ENCODE data around the gene CLEC2B. TPM values are rescaled to one million over a fixed set of nuclear protein-coding genes. Genes with fewer than 3 reads are reported as not detected.
"Not testable (repeated sequence)": the region's sequence is repeated elsewhere in the genome, so short reads cannot be mapped to it uniquely, and the experiment has no call there.

The CLEC2B gene
- 10.1 TPM for total RNA-seq

- no peak for DNase-seq (ENCODE audit: low spot score)
Measured at GRCh38 chr12:9869307-9870161, at the start of gene CLEC2B. Gene CLEC2B, minus strand, starts transcription at chr12:9869354.

DNA sequence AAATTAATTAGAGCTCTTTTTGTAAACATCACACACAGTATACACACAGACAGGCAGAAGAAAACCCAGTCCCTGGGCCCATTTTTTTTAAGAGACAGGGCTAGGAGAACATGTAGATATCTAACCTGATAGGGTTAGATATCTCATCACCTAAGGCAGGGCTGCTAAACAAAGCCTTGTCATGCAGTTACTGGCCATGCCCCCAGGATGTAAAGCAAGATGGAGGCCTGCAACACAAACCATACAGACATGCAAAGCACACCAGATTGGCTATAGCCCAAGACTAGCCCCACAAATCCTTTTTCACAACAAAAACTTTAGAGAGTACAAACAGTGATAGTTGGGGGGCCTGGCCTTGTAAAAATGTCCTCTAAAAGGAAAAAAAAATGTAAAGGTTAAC is 42.6 kb upstream of the CLEC2B start:
- no peak for DNase-seq (ENCODE audit: low spot score)

- no peak for DNase-seq (ENCODE audit: low spot score)
Measured at GRCh38 chr12:9910716-9911421, 41.7 kb upstream of the CLEC2B start.

GRCh38 chr12:9909724-9910123 is 40.6 kb upstream of the CLEC2B start:
- no peak for DNase-seq (ENCODE audit: low spot score)

DNA sequence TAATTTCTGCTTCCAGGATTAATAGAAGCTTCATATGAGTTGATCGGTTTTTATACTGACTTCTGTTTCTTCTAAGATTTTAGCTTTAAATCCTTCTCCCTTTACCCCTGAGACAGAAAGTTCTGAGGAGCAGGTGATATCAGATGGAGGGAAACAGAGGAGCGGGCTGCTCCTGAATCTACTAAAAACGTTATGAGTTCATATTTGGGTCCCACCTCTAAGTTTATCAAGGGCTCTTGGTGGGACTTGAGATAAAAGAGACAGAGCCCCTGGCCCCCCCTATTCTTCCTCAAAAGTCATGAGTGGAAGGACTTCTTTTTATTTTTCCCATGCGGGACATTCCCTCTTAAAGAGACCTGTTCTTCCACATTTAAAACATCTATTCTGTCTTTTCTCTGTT is 39.2 kb upstream of the CLEC2B start:
- no peak for DNase-seq (ENCODE audit: low spot score)

DNA sequence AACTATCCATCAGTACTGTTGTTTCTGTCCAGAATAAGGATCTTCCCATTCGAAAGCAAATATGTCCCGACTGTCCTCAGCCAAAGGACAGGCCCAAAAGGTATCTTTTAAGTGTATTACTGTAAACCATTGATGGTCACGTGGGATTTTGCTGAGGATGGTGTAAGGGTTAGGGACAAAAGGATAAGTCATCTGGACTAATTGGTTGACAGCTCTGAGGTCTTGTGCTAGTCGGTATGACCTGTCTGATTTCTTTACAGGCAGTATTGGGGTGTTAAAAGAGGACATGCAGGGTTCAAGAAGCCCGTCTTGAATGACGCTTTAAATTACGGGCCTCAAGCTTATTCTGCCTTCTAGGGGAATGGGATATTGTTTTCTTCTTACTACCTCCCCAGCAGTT is 38.6 kb upstream of the CLEC2B start:
- no peak for DNase-seq (ENCODE audit: low spot score)

GRCh38 chr12:9906873-9907272 is 37.7 kb upstream of the CLEC2B start:
- no peak for DNase-seq (ENCODE audit: low spot score)

DNA sequence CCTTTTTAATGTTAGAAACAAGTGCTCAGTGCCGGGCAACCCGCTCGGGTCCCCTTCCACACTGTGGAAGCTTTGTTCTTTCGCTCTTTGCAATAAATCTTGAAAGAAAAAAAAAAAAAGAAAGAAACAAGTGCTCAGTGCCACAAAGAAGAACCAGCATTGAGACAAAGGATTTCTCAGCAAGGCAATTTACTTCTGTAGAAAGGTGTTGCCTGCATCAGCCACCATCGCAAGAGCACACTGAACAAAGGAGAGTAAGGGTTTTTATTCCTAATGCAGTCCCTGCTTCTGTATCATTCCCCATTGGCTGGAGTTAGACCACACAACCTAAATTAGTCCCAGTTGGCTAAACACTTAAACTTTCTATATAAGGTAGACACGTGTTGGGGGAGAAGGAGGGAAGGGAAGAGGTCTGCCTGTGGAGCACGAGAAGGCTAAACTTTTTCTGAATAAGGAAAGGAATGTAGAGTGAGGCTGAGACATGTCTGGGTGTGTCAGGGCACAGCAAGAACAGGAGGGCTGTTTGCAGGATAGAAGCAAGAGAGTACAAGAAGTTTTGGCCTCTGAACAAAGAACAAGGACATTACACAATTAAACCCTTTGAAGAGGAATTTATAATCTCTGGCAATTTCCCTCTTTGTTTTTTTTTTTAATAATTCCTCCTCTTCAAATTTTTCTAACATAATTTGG is 33.5 kb upstream of the CLEC2B start:
- DNase-seq (ENCODE audit: low spot score): no peak

GRCh38 chr12:9900930-9901329 is 31.8 kb upstream of the CLEC2B start:
- no peak for DNase-seq (ENCODE audit: low spot score)

- no peak for DNase-seq (ENCODE audit: low spot score)
Measured at GRCh38 chr12:9899209-9899608, 30.1 kb upstream of the CLEC2B start.

GRCh38 chr12:9897535-9897934 is 28.4 kb upstream of the CLEC2B start:
- no peak for DNase-seq (ENCODE audit: low spot score)

- DNase-seq (ENCODE audit: low spot score): no peak
Measured at GRCh38 chr12:9895215-9895971, 26.2 kb upstream of the CLEC2B start.

GRCh38 chr12:9888665-9889273 is 19.6 kb upstream of the CLEC2B start:
- DNase-seq (ENCODE audit: low spot score): peak; percentile 34

GRCh38 chr12:9883175-9883574 is 14.0 kb upstream of the CLEC2B start:
- DNase-seq (ENCODE audit: low spot score): no peak

DNA sequence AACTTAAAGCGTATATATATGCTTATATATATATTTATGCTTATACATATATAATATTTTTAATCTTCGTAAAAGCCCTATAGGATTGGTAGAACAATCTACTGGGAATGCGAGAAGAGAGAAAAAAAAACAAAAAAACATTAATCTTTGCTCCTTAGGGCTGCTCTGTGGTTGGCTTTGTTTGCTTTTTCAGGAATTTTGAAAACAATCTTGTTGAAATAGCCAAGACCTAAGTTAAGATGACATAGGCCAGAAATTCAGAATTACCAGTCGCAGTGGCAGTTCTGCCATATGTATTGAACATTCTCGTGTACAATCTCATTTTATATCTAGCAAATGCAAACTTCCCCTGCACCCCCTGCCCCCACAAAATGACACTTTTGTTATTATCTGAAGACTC is 12.8 kb upstream of the CLEC2B start:
- no peak for DNase-seq (ENCODE audit: low spot score)

GRCh38 chr12:9881246-9881645 is 12.1 kb upstream of the CLEC2B start, which contains the start of gene KLRF2:
Gene KLRF2, plus strand, starts transcription at chr12:9881489. Its CDS starts 107 bp downstream, at chr12:9881596.
- DNase-seq (ENCODE audit: low spot score): no peak

DNA sequence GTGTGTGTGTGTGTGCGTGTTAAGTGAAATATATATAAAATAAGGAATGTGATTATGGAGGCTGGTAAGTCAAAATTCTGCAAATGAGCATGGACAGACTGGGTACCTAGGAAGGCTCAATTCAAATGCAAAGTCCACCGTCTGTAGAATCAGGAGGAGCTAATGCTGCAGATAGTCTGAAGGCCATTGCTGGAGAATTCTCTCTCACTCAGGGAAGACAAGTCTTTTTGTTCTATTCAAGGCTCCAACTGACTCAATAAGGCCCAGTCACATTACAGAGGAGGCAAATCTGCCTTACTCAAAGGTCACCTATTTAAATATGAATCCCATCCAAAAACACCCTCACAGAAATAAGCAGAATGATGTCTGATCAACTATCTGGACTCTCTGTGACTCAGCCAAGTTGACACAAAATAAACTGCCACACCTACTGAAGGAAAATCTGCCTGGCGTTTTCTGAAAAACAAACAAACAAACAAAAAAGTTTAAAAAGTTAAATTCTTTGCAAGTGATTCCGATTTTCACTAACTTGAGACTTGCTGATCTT is 11.5 kb upstream of the CLEC2B start:
- DNase-seq (ENCODE audit: low spot score): no peak

- not testable (repeated sequence) for DNase-seq (ENCODE audit: low spot score)
Measured at GRCh38 chr12:9876120-9876519, 7.0 kb upstream of the CLEC2B start.

- DNase-seq (ENCODE audit: low spot score): no peak
Measured at GRCh38 chr12:9872742-9873141, 3.6 kb upstream of the CLEC2B start.

DNA sequence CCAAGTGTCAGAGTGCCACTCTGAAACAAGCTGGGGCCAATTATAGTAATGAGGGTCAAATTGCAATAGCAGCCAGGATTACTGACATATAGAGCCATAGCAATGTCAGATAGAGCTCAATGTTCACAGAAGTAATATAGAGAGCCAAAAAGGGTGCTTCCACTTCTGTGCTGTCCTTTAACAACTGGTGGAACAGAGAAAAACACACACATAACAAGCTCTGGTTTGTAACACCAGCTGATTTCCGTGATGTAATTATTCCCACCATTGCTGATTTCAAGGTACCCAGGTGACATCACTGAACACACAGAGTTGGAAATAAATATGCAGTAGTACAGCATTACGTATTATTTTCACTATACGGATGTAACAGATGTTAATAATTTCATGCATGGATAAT is 3.0 kb upstream of the CLEC2B start:
- no peak for DNase-seq (ENCODE audit: low spot score)

- no peak for DNase-seq (ENCODE audit: low spot score)
Measured at GRCh38 chr12:9870286-9870866, 1.2 kb upstream of the CLEC2B start.
